HG03045 (cell line): ENCODE measurements around the gene ADISSP.
"Not testable (repeated sequence)": the region's sequence is repeated elsewhere in the genome, so short reads cannot be mapped to it uniquely, and the experiment has no call there.

Source experiments
- ATAC-seq: cut with Tn5 transposase; IDR thresholded peaks from one replicate; pipeline ENCODE4 v1.9.1; 2021; ENCODE audit warnings: mild to moderate bottlenecking, moderate library complexity; ENCODE audit not compliant: unreplicated experiment

Gene ADISSP

GRCh38 chr20:3797592-3798372 is 30.2 kb upstream of the ADISSP start:
- ATAC-seq = no peak

DNA sequence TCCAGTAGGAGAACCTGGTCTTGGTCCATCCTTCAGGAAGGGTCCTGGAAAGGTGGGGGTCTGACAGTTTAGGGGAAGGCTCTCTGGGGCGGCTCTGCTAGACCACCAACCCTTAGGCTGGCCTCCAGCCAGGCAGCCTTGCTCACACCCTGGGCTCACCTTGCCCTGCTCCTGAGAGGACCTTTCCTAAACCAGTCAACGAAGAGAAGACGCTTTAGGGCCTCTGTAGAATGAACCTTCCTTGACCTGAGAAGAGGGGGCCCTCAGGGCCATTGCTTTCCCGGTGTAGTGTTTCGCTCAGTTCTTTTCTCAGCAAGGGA is 29.6 kb upstream of the ADISSP start:
- no peak for ATAC-seq

DNA sequence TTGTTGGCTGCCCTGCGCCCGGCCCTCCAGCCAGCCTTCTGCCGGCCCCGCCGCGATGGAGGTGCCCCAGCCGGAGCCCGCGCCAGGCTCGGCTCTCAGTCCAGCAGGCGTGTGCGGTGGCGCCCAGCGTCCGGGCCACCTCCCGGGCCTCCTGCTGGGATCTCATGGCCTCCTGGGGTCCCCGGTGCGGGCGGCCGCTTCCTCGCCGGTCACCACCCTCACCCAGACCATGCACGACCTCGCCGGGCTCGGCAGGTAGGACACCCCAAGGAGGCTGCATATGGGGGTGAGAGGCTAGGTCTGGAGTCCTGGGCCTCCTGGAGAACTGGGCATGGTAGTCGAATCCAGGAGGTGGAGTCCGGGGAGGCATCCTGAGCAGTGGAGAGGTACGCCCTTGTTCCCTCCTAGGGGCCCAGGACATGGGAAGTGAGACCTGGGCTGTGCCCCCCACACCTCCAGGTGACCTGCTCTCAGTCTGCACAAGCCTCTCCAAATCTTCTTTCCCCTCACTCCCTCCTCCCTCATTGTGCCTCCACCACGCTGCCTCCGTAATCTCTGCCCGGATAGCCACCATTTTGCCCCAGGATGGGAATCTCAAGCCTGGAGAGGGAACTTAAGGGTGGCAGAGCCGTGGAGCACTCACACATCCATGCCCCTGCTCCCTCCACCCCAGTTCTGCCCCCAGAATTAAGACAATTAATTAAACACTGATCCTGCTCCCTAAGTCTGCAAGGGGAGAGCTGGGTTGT is 29.1 kb upstream of the ADISSP start:
- peak; percentile 4 for ATAC-seq

DNA sequence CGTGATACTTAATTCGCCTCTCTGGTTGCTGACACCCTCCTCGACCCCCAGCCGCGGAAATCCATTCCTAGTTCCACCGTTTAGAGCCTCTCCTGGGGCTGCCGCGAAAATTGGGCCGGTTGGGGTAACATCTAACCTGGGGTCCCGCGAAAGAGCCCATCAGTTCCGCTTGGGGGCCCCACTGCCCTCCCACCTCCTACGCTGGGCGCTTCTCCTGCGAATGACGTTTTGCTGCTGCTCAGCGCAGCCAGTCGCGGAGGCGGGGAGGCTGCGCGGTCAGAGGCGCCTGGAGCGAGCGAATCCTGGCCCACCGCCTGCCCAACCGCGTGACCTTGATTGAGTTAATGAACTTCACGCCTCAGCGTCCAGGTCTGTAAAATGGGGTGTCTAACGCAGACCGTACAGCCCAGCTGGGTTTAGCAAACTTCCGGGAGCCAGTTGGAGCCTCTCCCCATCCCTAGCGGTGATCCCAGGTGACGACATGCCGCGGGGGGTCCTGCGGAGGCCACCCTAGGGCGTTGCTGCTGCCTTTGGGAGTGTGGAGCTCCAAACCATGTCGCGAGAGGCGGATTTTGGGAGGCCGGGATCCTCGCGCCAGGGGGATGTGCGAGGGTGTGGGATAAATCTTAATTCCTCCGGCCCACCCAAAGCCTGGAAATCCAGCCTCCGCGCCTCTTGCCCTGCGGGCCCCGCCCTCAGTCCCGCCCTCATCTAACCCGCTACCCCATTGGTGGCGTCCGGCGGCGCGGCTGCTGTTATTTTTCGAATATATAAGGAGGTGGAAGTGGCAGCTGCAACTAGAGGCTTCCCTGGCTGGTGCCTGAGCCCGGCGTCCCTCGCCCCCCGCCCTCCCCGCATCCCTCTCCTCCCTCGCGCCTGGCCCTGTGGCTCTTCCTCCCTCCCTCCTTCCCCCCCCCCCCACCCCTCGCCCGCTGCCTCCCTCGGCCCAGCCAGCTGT is 28.2 kb upstream of the ADISSP start, which contains the start of gene CDC25B:
Gene CDC25B (plus strand): TSS at position 800 of the 958 bp plus-strand sequence. CDS start 222 bp downstream, outside the sequence.
- peak; percentile 58 for ATAC-seq

- ATAC-seq = no peak
Observed at GRCh38 chr20:3794701-3795420, 27.3 kb upstream of the ADISSP start.

DNA sequence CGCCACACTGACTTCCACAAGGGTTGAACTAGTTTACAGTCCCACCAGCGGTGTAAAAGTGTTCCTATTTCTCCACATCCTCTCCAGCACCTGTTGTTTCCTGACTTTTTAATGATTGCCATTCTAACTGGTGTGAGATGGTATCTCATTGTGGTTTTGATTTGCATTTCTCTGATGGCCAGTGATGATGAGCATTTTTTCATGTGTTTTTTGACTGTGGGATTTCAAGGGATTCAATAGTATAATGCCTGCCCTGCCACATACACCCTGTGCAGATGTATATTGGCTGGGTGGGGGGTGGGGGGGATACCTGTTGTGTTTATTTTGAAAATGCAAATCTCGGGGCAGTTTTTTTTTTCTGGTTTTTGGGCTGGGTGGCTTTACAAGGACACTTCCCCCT is 26.6 kb upstream of the ADISSP start:
- not testable (repeated sequence) for ATAC-seq

DNA sequence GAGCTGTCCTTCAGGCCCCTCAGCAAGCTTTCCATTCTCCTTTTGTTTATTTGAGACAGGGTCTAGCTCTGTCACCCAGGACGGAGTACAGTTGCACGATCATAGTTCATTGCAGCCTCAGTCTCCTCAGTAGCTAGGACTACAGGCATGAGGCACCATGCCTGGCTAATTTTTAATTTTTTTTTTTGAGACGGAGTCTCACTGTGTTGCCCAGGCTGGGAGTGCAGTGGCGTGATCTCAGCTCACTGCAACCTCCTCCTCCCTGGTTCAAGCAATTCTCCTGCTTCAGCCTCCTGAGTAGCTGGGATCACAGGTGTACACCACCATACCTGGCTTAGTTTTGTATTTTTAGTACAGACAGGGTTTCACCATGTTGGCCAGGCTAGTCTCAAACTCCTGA is 21.6 kb upstream of the ADISSP start:
- ATAC-seq = not testable (repeated sequence)

GRCh38 chr20:3788685-3789155 is 21.2 kb upstream of the ADISSP start:
- ATAC-seq = no peak

GRCh38 chr20:3787324-3788014 is 19.9 kb upstream of the ADISSP start:
- no peak for ATAC-seq

- ATAC-seq = peak; percentile 85
Observed at GRCh38 chr20:3786665-3787323, 19.2 kb upstream of the ADISSP start, which contains the start of gene CENPB. CENPB (minus strand) TSS chr20:3786740; CDS start chr20:3786483, 257 bp downstream.

GRCh38 chr20:3786126-3786484 is 18.6 kb upstream of the ADISSP start:
- peak; percentile 19 for ATAC-seq

- ATAC-seq = no peak
Observed at GRCh38 chr20:3785240-3786125, 17.9 kb upstream of the ADISSP start.

- ATAC-seq = no peak
Observed at GRCh38 chr20:3784863-3785239, 17.3 kb upstream of the ADISSP start.

GRCh38 chr20:3784216-3784853 is 16.8 kb upstream of the ADISSP start:
- ATAC-seq = no peak

DNA sequence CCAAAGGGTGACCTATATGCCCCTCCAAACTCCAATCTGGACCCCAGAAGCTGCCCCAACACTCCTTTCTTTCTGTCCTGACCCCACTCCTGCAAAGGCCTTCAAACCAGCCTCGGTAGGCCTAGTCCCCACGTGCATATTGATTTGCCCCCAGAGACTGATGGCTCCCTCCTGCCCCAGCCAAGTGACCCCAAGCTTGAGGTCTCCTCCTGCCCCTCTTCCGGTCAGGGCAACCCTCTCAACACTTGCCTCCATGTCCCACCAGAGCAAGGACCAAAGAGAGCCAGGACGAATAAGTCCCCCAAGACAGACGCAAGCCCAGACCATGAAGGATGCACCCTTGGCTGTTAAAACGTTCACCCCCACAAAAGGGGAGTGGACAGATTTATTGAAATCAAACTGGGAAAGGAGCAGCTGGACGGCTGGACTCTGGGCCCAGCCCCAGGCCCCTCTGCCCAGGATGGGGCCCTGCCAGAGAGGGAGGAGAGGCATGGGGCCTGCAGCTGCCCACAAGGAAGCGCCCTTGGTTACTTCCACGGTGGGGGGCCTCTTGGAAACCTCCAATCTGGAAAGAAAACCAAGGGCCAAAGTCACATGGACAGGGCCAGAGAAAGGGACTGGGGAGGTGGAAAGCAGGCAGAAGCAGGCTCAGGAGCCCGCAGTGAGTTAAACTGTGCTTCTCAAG is 16.1 kb upstream of the ADISSP start:
- no peak for ATAC-seq

DNA sequence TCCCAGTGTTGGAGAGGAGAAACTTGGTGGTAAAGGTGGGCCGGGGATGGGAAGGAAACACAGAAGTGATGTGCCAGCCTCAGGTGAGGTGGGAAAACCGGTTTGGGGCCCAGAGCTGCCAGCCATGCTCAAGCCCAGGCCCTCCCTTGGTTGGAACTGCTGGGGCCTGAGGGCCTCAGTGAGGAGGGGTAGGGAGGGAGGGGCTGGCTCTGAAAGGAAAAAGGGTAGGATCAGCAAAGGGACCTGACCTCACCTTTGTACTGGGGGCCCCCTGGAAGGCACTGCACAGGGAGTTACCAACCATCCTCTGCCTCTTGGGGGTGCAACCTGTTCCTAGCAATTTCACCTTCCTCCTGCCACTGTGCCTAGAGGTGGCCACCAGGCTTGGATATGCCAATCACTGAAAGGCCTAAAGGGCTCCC is 15.5 kb upstream of the ADISSP start:
- no peak for ATAC-seq

DNA sequence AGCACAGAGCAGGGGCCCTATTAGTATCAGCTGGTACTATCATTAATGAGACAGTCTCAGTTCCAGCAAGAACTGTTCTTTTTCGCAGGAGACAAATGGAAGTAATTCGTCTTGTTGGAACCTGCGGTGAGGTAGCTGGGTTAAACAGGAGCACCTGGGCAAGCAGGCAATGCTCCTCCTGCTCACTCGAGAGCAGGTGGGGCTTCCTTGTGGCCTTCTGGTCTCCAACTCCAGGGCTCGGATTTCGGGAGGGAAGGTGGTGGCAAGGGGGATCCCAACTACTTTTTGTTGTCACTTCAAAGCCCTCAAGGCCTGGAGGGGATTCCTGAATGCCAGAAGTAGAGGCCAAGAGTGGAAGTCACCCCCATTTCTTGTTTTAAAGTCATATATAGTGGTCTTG is 15.0 kb upstream of the ADISSP start:
- no peak for ATAC-seq
